GM10847 (cell line): ENCODE data around the gene LDLRAD4.

Source experiments
- POLR2A ChIP-seq: IDR thresholded peaks from 2 replicates; pipeline ENCODE4 v1.6.1; 2011; ENCODE audit not compliant: insufficient read length; ENCODE audit errors: extremely low read depth

The LDLRAD4 gene

DNA sequence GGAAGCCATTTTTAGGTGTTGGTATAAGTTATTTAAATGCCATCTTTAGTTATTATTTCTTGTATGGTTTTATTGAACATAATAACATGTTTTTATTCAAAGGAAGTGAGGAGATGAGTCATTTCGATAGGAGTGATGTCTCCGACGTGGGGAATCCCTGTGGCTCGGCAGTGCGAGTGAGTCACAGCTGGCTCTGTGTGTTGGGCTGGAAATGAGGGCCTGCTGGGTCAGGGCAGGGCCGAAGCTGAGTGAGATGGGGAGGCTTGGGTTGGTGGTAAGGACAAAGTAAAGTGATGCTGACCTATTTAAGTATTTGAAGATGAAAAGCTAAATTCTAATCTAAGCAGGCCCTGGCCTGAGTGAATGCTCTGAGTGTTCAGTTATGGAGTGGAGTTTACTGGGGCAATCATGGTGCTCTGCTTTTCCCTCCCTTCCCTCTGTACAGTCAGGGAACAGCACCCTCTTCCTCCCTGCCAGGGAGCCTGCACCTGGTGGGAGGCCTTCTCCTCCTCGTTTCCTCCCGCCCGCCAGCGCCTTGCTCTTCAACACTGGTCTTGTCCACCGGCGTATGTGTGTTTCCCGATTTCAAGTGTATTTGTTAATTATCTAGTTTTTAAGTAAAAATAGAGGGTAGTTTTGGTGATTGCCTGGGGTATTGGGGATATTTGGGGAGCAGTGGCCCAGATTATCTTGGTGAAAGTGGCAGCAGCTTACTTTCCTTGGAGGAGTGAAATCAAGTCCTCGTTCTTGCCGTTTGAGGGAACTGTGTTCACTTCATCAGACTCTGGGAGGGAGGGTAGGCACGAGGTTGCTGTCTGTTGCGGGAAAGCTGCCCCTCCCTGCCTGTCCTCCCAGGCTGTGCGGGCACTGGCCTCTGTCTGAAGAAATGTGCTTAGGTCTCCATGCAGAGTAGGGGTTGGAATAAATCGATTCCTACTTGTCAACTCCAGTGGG, 157.0 kb downstream of the LDLRAD4 start:
- no peak for TF ChIP-seq POLR2A

DNA sequence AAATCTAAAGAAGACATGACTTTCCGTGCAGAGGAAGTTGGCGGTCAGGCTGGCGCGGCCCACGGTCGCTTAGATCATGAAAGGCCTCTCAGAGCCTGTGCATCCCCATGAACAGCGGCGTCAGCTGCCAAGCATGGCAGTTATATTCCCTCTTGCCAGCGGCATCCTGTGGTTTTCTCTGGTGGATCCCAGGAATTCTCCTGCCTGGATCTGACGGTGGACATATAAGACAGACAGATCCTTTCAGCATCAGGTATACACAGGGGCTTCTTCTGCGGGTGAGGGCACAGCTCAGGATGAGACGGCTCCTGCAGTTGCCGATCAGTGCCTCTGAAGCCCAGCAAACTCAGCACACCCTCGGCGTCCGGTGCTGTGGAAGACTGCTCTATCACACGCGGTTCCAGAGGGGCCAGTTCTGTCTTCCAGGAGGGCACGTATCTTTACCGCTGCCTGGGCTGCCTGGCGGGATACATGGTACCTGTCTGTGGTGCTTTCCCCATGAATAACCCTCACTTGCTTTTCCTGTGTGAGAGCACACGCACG, 157.8 kb downstream of the LDLRAD4 start:
- no peak for TF ChIP-seq POLR2A

DNA sequence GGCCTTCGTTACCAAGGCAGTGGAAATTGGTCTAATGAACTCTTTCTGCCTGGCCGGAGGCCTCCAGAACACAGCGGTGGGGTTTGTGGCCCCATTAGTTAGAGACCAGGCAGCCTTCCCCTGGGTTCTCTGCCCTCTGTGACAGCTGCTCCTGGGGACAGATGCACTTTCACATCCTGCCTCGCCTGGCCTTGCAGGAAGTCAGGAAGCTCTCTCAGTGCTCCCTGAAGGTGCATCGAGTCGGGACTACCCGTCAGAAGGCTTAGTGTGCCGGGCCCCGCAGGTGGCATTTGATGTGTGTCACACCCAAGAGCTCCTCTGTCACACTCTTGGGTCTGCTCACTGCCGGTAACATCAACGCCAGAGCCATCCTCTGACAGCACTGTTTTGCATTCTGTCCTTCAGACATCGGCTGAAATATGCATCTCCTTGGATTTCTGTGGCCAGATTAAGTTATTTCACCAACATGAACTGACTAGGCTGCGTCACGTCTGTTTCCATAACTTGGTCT, 158.3 kb downstream of the LDLRAD4 start:
- no peak for TF ChIP-seq POLR2A

DNA sequence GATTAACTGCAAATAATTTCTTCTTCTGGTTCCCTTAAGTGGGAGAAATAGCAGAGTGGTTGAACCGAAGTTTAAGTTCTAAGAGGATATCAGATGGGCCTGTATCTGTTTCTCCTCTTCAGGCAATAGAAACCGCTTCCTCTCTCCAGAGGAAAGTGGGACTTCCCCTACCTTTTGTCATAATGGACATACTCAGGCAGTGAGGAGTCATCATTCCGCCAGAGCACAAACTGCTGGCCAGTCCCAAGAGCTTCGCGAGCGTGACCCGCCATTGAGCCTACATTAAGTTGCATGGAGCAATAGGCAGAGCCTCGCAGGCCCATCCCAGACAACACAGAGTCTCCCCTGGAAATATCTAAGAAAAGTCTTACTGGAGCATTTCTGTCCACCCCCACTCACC, 158.9 kb downstream of the LDLRAD4 start:
- TF ChIP-seq POLR2A = no peak

DNA sequence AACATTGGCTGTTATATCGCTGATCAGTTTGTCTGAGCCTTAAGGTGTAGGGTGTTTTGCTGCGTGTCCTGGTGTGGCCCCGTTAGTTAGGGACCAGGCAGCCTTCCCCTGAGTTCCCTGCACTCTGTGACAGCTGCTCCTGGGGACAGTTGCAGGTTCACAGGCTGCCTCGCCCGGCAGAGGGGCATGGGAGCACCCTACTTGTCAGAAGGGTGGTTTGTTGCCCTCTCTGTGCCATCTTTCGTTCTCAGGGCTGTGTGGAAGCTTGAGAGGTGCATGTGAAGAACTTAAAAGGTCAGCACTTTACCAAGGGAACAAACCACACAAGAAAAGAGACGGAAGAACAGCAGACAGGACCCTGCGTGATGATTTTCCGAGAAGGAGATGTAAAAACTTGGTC, 159.6 kb downstream of the LDLRAD4 start:
- no peak for TF ChIP-seq POLR2A

DNA sequence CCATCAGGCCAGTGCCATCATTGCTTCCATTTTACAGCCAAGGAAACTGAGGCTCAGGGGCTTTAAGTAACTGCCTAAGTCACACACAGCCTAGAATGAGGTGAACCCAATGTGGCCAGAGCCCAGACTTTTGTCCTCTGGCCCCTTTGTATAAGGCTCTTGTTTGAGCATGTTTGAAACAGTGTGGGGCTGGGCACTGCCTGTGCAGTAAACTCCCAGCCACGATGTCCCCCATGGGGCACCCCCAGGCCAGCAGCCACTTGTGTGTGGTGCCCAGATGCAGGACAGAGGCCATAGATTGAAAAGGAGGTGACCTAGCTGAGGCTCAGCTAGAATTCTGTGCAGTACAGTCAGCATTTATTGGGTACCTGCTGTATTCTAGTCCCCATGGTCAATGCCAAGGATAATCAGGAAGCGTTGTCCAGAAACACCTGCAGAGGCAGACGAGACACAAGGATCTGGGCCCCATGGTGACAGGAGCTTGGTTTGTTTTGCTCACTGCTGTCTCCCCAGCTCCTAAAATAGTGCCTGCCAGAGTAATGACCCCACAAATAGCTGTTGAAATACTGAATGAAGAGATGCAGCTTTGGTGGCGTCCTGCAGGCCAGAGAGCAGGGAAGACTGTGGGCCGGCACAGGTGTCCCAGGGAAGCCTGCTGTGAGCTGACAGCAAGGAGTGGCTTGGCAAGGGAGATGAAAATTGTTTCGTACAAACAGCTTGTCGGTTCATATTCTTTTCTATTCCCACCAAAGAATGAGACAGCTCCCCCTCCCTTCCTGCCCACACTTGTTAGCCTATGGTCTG, 160.7 kb downstream of the LDLRAD4 start:
- no peak for TF ChIP-seq POLR2A

DNA sequence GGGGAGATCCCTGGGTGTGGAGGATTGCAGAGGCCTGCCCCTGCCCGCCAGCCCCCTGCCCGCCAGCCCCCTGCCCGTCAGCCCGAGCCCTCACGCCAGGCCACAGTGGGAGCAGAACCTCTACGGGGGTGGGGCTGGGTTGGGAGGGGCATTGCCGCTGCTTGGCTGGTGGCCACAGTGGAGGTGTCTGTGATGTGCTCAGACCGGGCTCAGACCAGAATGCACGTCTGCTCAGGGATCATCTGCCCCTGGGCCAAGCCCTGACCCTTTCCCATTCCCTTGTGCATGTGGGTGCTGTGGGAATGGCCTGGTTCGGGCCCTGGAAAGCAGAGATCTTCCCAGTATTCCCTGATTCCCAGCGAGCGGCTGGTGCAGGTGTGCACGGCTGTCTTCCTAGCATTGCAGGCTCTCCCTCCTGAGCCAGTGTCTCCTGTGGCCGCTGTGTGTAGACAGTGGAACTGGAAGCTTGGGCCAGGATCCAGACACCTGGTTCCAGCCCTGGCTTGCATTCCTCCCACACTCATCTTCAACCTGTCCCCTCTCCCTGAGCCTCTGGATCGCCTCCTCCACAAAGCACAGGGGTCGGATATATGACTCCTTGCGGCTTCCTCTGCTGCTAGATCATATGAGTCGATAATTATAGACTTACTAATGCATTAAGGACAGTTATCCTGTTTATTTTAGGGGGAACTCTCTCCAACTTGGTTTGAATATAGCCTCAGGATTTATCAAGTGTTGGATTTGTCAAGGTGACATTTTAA, 161.6 kb downstream of the LDLRAD4 start:
- TF ChIP-seq POLR2A = no peak

DNA sequence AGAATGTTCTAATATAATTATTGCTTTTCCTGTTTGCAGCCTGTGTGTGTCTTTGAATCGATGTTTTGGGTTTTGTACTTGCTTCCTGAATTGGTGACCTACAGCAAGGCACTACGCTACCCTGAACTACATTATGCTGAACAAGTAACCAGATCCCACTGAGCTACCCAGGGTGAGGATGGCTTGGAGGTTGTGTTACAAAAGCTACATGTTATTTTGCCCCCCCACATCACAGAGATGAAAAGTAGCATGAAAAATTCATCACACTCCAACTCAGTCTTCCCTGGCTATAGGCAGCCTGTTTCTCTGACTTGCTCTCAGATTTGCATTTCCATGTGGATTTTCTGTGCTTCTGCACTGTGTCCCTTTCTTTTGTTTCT, 162.1 kb downstream of the LDLRAD4 start:
- TF ChIP-seq POLR2A = no peak

DNA sequence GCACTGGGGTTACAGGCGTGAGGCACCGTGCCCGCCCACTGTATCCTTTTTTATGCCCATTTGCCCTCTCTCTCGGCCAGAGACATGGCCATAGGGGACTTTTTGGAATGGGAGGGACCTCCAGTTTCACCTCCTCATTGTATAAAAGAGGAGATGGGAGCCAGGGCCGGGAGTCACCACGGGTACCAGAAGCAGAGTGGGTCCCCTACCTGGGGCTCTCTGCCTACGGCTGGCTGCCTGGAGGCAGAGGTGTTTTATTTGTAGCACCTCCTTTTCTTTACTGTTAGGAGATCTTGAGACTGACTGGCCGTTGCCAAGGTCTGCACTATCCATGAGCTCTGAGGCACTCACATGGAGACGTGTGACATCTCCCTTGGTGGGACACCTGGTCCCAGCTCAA, 162.8 kb downstream of the LDLRAD4 start:
- TF ChIP-seq POLR2A = no peak

DNA sequence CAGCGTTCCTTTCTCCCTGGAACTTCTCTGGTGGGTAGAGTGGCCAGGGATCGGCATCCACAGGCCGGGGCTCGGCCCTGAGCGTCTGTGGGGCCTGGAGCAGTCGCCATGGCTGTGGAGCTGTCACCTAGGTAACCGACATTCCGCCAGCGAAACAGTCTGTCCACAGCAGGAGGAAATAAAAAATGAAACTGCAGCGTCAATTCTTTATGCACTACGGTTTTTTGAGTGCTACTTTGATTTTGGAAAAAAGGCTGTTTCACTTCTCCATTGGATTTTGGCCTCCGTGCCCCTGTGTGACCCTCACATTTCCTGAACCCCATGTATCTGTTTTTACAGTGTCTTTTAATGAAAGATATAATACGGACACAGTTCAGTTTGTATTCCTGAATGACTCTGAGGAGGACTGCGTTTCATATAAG, 163.4 kb downstream of the LDLRAD4 start:
- no peak for TF ChIP-seq POLR2A

DNA sequence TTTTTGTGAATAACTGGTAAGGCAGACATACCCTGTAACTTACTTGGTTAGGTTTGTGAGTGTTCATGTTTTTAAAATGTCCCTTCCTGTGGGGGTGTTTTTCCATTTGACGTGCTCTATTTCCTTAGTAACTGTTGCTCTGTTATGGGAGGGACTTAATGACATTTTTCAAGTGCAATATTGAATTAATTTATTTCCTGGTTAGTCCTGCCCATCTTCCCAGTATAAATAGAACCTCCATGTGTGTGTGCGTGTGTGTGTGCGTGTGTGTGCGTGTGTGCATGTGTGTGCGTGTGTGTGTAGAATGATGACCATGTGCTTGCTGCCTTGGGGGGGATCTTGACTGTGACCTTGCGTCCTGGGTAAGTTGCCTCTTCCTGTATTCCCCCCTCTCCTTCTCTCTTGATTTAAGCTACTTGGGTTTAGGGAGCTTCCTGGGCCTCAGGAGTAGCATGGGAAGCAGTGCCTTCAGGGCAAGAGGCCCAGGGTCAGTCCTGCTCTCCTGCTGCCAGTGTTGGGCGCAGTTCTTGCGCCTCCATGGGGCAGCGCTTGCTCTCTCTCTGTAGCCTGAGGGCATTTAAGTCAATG, 163.9 kb downstream of the LDLRAD4 start:
- TF ChIP-seq POLR2A = no peak

DNA sequence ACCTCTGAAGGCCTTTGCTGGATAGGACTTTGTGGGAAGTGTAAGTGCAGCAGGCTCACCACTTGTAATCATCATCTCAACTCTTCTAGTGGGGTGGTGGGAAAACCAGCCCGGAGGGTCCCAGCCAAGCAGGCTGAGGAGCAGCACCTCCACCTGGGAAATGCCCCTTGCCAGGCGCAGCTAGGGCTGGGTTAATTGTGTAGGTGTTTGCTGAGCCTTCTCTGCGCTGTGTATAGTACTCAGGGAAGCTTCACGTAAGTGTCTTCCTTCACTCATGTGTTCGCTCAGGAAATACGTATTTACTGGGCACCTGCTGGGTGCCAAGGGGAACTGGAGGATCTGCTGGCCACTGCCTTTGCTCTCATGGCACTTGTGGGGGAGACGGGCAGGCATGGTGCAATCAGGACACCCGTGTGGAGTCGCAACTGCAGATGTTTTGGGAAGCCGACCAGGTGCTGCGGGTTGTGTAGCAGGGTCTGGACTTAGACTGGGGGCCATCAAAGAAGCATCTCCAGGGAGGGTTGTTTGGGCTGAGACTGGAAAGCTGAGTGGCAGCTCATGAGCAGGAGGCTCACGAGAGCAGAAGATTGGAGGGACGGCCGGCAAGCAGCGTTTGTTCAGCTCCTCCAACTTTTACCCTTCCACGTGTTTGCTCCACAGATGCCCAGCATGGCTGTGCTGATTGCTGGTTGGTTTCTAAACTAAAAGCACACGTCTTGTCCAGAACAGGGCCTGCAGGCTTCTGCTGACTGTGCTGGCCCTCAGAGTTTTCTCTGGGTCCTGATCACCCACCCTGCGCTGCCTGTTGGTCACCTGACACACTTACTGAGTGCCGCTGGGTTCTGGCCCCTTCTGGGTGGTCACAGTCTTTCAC, 164.6 kb downstream of the LDLRAD4 start:
- TF ChIP-seq POLR2A = no peak
